ENCODE measurements around the gene GALNT12. TPM values are rescaled to one million over a fixed set of nuclear protein-coding genes. Genes with fewer than 3 reads are reported as not detected.

The GALNT12 gene
- total RNA-seq, 1 donor from 2014 or later, result 10.3 TPM

GRCh38 chr9:98795970-98796363 is 11.5 kb upstream of the GALNT12 start:
- H3K27me3 Mint-ChIP-seq (ENCODE audit: low read depth), result no peaks in the 10 kb centered on the region
- peaks cover 6% of the 10 kb centered on the region for H3K36me3 Mint-ChIP-seq
- H3K4me3 Mint-ChIP-seq, result peak overlapping the region; percentile 73
- H3K9me3 Mint-ChIP-seq, result peaks cover 13% of the 10 kb centered on the region
- peak overlapping the region; percentile 64 for H3K27ac Mint-ChIP-seq
- H3K4me1 Mint-ChIP-seq, result peaks cover 33% of the 10 kb centered on the region
- DNase-seq (ENCODE audit: low spot score in 2 of 2, unreplicated experiment in 2 of 2), result peak in 1 of 2 experiments; percentile 63
- TF ChIP-seq, protein P1, sequence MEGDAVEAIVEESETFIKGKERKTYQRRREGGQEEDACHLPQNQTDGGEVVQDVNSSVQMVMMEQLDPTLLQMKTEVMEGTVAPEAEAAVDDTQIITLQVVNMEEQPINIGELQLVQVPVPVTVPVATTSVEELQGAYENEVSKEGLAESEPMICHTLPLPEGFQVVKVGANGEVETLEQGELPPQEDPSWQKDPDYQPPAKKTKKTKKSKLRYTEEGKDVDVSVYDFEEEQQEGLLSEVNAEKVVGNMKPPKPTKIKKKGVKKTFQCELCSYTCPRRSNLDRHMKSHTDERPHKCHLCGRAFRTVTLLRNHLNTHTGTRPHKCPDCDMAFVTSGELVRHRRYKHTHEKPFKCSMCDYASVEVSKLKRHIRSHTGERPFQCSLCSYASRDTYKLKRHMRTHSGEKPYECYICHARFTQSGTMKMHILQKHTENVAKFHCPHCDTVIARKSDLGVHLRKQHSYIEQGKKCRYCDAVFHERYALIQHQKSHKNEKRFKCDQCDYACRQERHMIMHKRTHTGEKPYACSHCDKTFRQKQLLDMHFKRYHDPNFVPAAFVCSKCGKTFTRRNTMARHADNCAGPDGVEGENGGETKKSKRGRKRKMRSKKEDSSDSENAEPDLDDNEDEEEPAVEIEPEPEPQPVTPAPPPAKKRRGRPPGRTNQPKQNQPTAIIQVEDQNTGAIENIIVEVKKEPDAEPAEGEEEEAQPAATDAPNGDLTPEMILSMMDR (IDR thresholded peaks at IDR 0.05; ENCODE audit: unreplicated experiment), result no peak

- Mint-ChIP-seq H3K4me1 (peaks cover 28% of the 10 kb centered on the region), H3K27me3 (ENCODE audit: low read depth) (no peaks in the 10 kb centered on the region), H3K36me3 (peaks cover 6% of the 10 kb centered on the region), H3K4me3 (peak within 1 kb of the TSS; percentile 81), H3K9me3 (peaks cover 13% of the 10 kb centered on the region), H3K27ac (peak within 1 kb of the TSS; percentile 64)
- TF ChIP-seq, protein P1 (IDR thresholded peaks at IDR 0.05; ENCODE audit: unreplicated experiment), result peak; percentile 50
- peak; percentile 86 to 93 for DNase-seq (ENCODE audit: low spot score in 2 of 2, unreplicated experiment in 2 of 2)
Observed at GRCh38 chr9:98796364-98797101, 10.9 kb upstream of the GALNT12 start, which contains the start of gene ANKS6. Gene ANKS6, minus strand, starts transcription at chr9:98796555. Its CDS starts 64 bp downstream, at chr9:98796491.

GRCh38 chr9:98797491-98797890 is 10.0 kb upstream of the GALNT12 start:
- no peaks in the 10 kb centered on the region for H3K27me3 Mint-ChIP-seq (ENCODE audit: low read depth)

GRCh38 chr9:98798254-98798653 is 9.2 kb upstream of the GALNT12 start:
- Mint-ChIP-seq H3K27ac (no peak overlapping the region), H3K36me3 (peaks cover 6% of the 10 kb centered on the region), H3K4me3 (no peak overlapping the region), H3K9me3 (peaks cover 13% of the 10 kb centered on the region), H3K27me3 (ENCODE audit: low read depth) (no peaks in the 10 kb centered on the region), H3K4me1 (peaks cover 16% of the 10 kb centered on the region)
- no peak for DNase-seq (ENCODE audit: low spot score in 2 of 2, unreplicated experiment in 2 of 2)
- TF ChIP-seq, protein P1 (IDR thresholded peaks at IDR 0.05; ENCODE audit: unreplicated experiment), result no peak

More at GRCh38 chr9:98797491-98797890, 10.0 kb upstream of the GALNT12 start:
- Mint-ChIP-seq H3K9me3 (peaks cover 13% of the 10 kb centered on the region), H3K36me3 (peaks cover 6% of the 10 kb centered on the region), H3K4me1 (peaks cover 18% of the 10 kb centered on the region), H3K27ac (no peak overlapping the region), H3K4me3 (peak overlapping the region; percentile 34)
- TF ChIP-seq, protein P1 (IDR thresholded peaks at IDR 0.05; ENCODE audit: unreplicated experiment), result no peak
- no peak for DNase-seq (ENCODE audit: low spot score in 2 of 2, unreplicated experiment in 2 of 2)

DNA sequence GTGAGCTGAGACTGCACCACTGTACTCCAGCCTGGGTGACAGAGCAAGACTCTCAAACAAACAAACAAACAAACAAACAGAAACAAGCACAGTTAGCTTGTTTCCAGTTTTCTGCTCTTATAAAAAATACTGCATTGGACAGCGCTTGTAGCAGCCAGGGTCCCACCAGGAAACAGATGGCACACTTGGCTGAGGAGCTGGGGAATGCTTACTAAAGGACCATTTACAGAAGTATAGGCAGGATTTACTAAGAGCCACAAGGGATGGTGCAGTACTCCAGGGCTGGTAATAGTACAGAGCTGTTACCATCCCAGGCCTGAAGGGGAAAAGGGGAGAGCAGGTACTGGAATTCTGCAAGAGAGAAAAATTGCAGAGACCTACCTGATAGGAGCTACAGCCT is 5.9 kb upstream of the GALNT12 start:
- Mint-ChIP-seq H3K36me3 (peaks cover 6% of the 10 kb centered on the region), H3K27me3 (ENCODE audit: low read depth) (peaks cover 15% of the 10 kb centered on the region), H3K9me3 (peaks cover 13% of the 10 kb centered on the region), H3K4me1 (peaks cover 22% of the 10 kb centered on the region), H3K27ac (no peak overlapping the region), H3K4me3 (no peak overlapping the region)
- TF ChIP-seq, protein P1 (IDR thresholded peaks at IDR 0.05; ENCODE audit: unreplicated experiment), result no peak
- DNase-seq (ENCODE audit: low spot score in 2 of 2, unreplicated experiment in 2 of 2), result no peak

Measured in mesothelial cell of epicardium (in vitro differentiated cells).